Measurements from ENCODE around the gene NBEAL1.
A peak's percentile ranks its signal among the peaks of the same experiment; 100 is the strongest.
"Not testable (repeated sequence)": the region's sequence is repeated elsewhere in the genome, so short reads cannot be mapped to it uniquely, and the experiment has no call there.

Gene NBEAL1

GRCh38 chr2:203110496-203110895 lies 95.8 kb downstream of the NBEAL1 start:
- not testable (repeated sequence) for H4K12ac ChIP-seq (ENCODE audit: low read depth, low read length); H2BK120ac ChIP-seq (ENCODE audit: insufficient read depth, low read length, poor library complexity); H4K91ac ChIP-seq (ENCODE audit: low read depth, low read length); H2AK5ac ChIP-seq (ENCODE audit: low read length); H3K4me3 ChIP-seq (ENCODE audit: low read depth, low read length); H3K4me1 ChIP-seq (ENCODE audit: control insufficient read depth in 1 of 2, insufficient read depth in 2 of 2, low read length in 2 of 2); H2BK5ac ChIP-seq (ENCODE audit: low read depth, low read length, poor library complexity); H3K4me2 ChIP-seq (ENCODE audit: low read length); H3K27ac ChIP-seq (ENCODE audit: low read depth, low read length); H3K79me1 ChIP-seq (ENCODE audit: low read length); H3K14ac ChIP-seq (ENCODE audit: low read length); H4K8ac ChIP-seq (ENCODE audit: low read depth, low read length); H3K23ac ChIP-seq (ENCODE audit: low read length); H3K27me3 ChIP-seq (ENCODE audit: insufficient read depth, low read length); H2AFZ ChIP-seq (ENCODE audit: insufficient read depth, low read length, poor library complexity); H3K9me3 ChIP-seq (ENCODE audit: insufficient read depth, low read depth, low read length); H2BK12ac ChIP-seq (ENCODE audit: low read length); DNase-seq; H3K18ac ChIP-seq (ENCODE audit: low read length); H3K4ac ChIP-seq (ENCODE audit: low read depth, low read length); H3K9ac ChIP-seq (ENCODE audit: low read length); H3K79me2 ChIP-seq (ENCODE audit: control insufficient read depth, insufficient read depth, low read length, poor library complexity)
- H3K36me3 ChIP-seq (ENCODE audit: control insufficient read depth in 1 of 2, insufficient read depth in 2 of 2, low read length in 2 of 2) = peaks cover 8 to 28% of the 10 kb centered on the region in 2 experiments
- no CpG with 5 or more reads among the region's 4 CpGs for whole genome bisulfite sequencing (ENCODE audit: extremely low coverage, insufficient coverage, insufficient read length)

- no peak overlapping the region for H2BK120ac ChIP-seq (ENCODE audit: insufficient read depth, low read length, poor library complexity)
- no peak overlapping the region for H3K27ac ChIP-seq (ENCODE audit: low read depth, low read length)
- no peaks in the 10 kb centered on the region for H3K79me2 ChIP-seq (ENCODE audit: control insufficient read depth, insufficient read depth, low read length, poor library complexity)
- no peak for DNase-seq
- no peak overlapping the region for H2AFZ ChIP-seq (ENCODE audit: insufficient read depth, low read length, poor library complexity)
- H4K8ac ChIP-seq (ENCODE audit: low read depth, low read length) = no peak overlapping the region
- no peak overlapping the region for H3K9ac ChIP-seq (ENCODE audit: low read length)
- no peak overlapping the region for H3K4me3 ChIP-seq (ENCODE audit: low read depth, low read length)
- H3K4me2 ChIP-seq (ENCODE audit: low read length) = no peak overlapping the region
- WGBS (ENCODE audit: extremely low coverage, insufficient coverage, insufficient read length) = no CpG with 5 or more reads among the region's 2 CpGs
- H3K14ac ChIP-seq (ENCODE audit: low read length) = no peak overlapping the region
- H4K91ac ChIP-seq (ENCODE audit: low read depth, low read length) = no peak overlapping the region
- H4K12ac ChIP-seq (ENCODE audit: low read depth, low read length) = no peak overlapping the region
- no peaks in the 10 kb centered on the region for H3K27me3 ChIP-seq (ENCODE audit: insufficient read depth, low read length)
- H3K18ac ChIP-seq (ENCODE audit: low read length) = no peak overlapping the region
- no peak overlapping the region for H3K23ac ChIP-seq (ENCODE audit: low read length)
- H3K4ac ChIP-seq (ENCODE audit: low read depth, low read length) = no peak overlapping the region
- peaks cover 1% of the 10 kb centered on the region for H3K9me3 ChIP-seq (ENCODE audit: insufficient read depth, low read depth, low read length)
- H2AK5ac ChIP-seq (ENCODE audit: low read length) = no peak overlapping the region
- H2BK12ac ChIP-seq (ENCODE audit: low read length) = no peak overlapping the region
- no peak overlapping the region for H2BK5ac ChIP-seq (ENCODE audit: low read depth, low read length, poor library complexity)
- peaks cover 0 to 4% of the 10 kb centered on the region in 2 experiments for H3K4me1 ChIP-seq (ENCODE audit: control insufficient read depth in 1 of 2, insufficient read depth in 2 of 2, low read length in 2 of 2)
- H3K79me1 ChIP-seq (ENCODE audit: low read length) = no peaks in the 10 kb centered on the region
- H3K36me3 ChIP-seq (ENCODE audit: control insufficient read depth in 1 of 2, insufficient read depth in 2 of 2, low read length in 2 of 2) = peaks cover 12 to 28% of the 10 kb centered on the region in 2 experiments
Observed at GRCh38 chr2:203112342-203112741, 97.7 kb downstream of the NBEAL1 start.

- not testable (repeated sequence) for H3K79me2 ChIP-seq (ENCODE audit: control insufficient read depth, insufficient read depth, low read length, poor library complexity)
- DNase-seq = peak; percentile 94 to 96
- WGBS (ENCODE audit: extremely low coverage, insufficient coverage, insufficient read length) = no CpG with 5 or more reads among the region's 7 CpGs
Observed at GRCh38 chr2:203115201-203115700, 100.6 kb downstream of the NBEAL1 start.

GRCh38 chr2:203122317-203122986 lies 107.8 kb downstream of the NBEAL1 start:
- no peak overlapping the region for H3K27ac ChIP-seq (ENCODE audit: low read depth, low read length)
- peak in 1 of 2 donors; percentile 57 for DNase-seq
- no CpG with 5 or more reads among the region's 1 CpG for WGBS (ENCODE audit: extremely low coverage, insufficient coverage, insufficient read length)
- H2BK5ac ChIP-seq (ENCODE audit: low read depth, low read length, poor library complexity) = no peak overlapping the region
- H3K4me1 ChIP-seq (ENCODE audit: control insufficient read depth in 1 of 2, insufficient read depth in 2 of 2, low read length in 2 of 2) = no peaks in the 10 kb centered on the region
- no peak overlapping the region for H2BK12ac ChIP-seq (ENCODE audit: low read length)
- no peak overlapping the region for H3K23ac ChIP-seq (ENCODE audit: low read length)
- no peak overlapping the region for H2AK5ac ChIP-seq (ENCODE audit: low read length)
- H3K14ac ChIP-seq (ENCODE audit: low read length) = no peak overlapping the region
- no peak overlapping the region for H2AFZ ChIP-seq (ENCODE audit: insufficient read depth, low read length, poor library complexity)
- no peak overlapping the region for H3K18ac ChIP-seq (ENCODE audit: low read length)
- no peak overlapping the region for H4K12ac ChIP-seq (ENCODE audit: low read depth, low read length)
- H2BK120ac ChIP-seq (ENCODE audit: insufficient read depth, low read length, poor library complexity) = no peak overlapping the region
- no peak overlapping the region for H3K4me2 ChIP-seq (ENCODE audit: low read length)
- no peaks in the 10 kb centered on the region for H3K79me2 ChIP-seq (ENCODE audit: control insufficient read depth, insufficient read depth, low read length, poor library complexity)
- H3K79me1 ChIP-seq (ENCODE audit: low read length) = no peaks in the 10 kb centered on the region
- H4K91ac ChIP-seq (ENCODE audit: low read depth, low read length) = no peak overlapping the region
- H4K8ac ChIP-seq (ENCODE audit: low read depth, low read length) = no peak overlapping the region
- no peaks in the 10 kb centered on the region for H3K27me3 ChIP-seq (ENCODE audit: insufficient read depth, low read length)
- no peaks in the 10 kb centered on the region for H3K9me3 ChIP-seq (ENCODE audit: insufficient read depth, low read depth, low read length)
- peaks cover 3 to 8% of the 10 kb centered on the region in 2 experiments for H3K36me3 ChIP-seq (ENCODE audit: control insufficient read depth in 1 of 2, insufficient read depth in 2 of 2, low read length in 2 of 2)
- H3K9ac ChIP-seq (ENCODE audit: low read length) = no peak overlapping the region
- H3K4ac ChIP-seq (ENCODE audit: low read depth, low read length) = no peak overlapping the region
- no peak overlapping the region for H3K4me3 ChIP-seq (ENCODE audit: low read depth, low read length)

More at GRCh38 chr2:203115201-203115700, 100.6 kb downstream of the NBEAL1 start:
- H3K14ac ChIP-seq (ENCODE audit: low read length); H3K27ac ChIP-seq (ENCODE audit: low read depth, low read length); H3K9ac ChIP-seq (ENCODE audit: low read length); H4K12ac ChIP-seq (ENCODE audit: low read depth, low read length); H2AK5ac ChIP-seq (ENCODE audit: low read length); H3K4me3 ChIP-seq (ENCODE audit: low read depth, low read length); H3K4me1 ChIP-seq (ENCODE audit: control insufficient read depth in 1 of 2, insufficient read depth in 2 of 2, low read length in 2 of 2); H2BK12ac ChIP-seq (ENCODE audit: low read length); H3K23ac ChIP-seq (ENCODE audit: low read length); H3K79me1 ChIP-seq (ENCODE audit: low read length); H2BK120ac ChIP-seq (ENCODE audit: insufficient read depth, low read length, poor library complexity); H2BK5ac ChIP-seq (ENCODE audit: low read depth, low read length, poor library complexity); H4K91ac ChIP-seq (ENCODE audit: low read depth, low read length); H3K4ac ChIP-seq (ENCODE audit: low read depth, low read length); H3K27me3 ChIP-seq (ENCODE audit: insufficient read depth, low read length); H3K4me2 ChIP-seq (ENCODE audit: low read length); H3K9me3 ChIP-seq (ENCODE audit: insufficient read depth, low read depth, low read length); H3K18ac ChIP-seq (ENCODE audit: low read length); H2AFZ ChIP-seq (ENCODE audit: insufficient read depth, low read length, poor library complexity); H4K8ac ChIP-seq (ENCODE audit: low read depth, low read length): not testable (repeated sequence)
- H3K36me3 ChIP-seq (ENCODE audit: control insufficient read depth in 1 of 2, insufficient read depth in 2 of 2, low read length in 2 of 2) = peaks cover 12 to 13% of the 10 kb centered on the region in 2 experiments
